ENCODE measurements around the gene LRRC75A. TPM values are rescaled to one million over a fixed set of nuclear protein-coding genes. Genes with fewer than 3 reads are reported as not detected.
A peak's percentile ranks its signal among the peaks of the same experiment; 100 is the strongest.

LRRC75A gene
- total RNA-seq, 1 donor from 2014 or later, result 0.23 TPM

DNA sequence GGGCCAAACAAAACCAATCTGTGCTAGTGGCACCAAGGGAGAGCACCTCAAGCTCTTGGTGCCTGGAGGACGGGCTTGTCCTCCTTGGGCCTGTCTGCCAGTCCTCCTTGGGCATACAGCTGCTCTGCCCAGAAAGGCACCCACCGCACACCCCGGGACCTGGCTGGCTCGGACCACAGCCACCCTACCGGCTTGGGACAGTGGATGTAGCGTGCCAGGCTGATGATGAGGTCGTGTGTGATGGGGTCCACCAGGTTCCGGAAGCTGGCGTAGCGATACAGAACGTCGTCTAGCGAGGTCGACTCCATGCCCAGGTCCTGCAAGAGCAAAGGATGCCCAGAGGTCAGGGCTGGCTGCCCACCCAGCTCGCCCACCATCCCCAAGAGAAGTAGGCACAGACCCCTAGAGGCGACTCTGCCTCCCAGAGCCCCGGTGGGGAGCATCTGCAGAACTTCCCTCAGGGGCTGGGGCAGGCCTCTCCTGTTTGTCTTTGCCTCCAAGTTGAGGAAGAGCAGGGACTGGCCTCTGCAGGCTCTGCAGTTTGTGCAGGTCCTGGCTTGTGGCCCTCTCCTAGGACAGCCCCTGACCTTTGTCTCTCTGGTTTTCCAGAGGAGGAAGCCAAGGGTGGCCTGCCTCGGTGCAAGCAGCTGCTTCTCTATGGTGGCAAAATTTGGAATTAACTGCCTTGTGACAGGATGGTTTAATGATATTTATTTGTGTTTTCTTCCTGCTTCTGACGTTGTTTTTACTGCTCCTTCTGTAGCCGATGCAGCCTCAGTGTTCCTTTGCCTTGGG lies 29.7 kb downstream of the LRRC75A start:
- no peak for DNase-seq (ENCODE audit: low read depth)
- TF ChIP-seq, protein P1, sequence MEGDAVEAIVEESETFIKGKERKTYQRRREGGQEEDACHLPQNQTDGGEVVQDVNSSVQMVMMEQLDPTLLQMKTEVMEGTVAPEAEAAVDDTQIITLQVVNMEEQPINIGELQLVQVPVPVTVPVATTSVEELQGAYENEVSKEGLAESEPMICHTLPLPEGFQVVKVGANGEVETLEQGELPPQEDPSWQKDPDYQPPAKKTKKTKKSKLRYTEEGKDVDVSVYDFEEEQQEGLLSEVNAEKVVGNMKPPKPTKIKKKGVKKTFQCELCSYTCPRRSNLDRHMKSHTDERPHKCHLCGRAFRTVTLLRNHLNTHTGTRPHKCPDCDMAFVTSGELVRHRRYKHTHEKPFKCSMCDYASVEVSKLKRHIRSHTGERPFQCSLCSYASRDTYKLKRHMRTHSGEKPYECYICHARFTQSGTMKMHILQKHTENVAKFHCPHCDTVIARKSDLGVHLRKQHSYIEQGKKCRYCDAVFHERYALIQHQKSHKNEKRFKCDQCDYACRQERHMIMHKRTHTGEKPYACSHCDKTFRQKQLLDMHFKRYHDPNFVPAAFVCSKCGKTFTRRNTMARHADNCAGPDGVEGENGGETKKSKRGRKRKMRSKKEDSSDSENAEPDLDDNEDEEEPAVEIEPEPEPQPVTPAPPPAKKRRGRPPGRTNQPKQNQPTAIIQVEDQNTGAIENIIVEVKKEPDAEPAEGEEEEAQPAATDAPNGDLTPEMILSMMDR (conservative IDR thresholded peaks at IDR 0.05; ENCODE audit: low read depth, low read length), result no peak
- H3K4me3 ChIP-seq (ENCODE audit: low read depth, low read length), result no peak overlapping the region

GRCh38 chr17:16461606-16461866 lies 30.5 kb downstream of the LRRC75A start:
- no peak overlapping the region for H3K4me3 ChIP-seq (ENCODE audit: low read depth, low read length)
- TF ChIP-seq, protein P1 (conservative IDR thresholded peaks at IDR 0.05; ENCODE audit: low read depth, low read length), result no peak
- DNase-seq (ENCODE audit: low read depth), result no peak

DNA sequence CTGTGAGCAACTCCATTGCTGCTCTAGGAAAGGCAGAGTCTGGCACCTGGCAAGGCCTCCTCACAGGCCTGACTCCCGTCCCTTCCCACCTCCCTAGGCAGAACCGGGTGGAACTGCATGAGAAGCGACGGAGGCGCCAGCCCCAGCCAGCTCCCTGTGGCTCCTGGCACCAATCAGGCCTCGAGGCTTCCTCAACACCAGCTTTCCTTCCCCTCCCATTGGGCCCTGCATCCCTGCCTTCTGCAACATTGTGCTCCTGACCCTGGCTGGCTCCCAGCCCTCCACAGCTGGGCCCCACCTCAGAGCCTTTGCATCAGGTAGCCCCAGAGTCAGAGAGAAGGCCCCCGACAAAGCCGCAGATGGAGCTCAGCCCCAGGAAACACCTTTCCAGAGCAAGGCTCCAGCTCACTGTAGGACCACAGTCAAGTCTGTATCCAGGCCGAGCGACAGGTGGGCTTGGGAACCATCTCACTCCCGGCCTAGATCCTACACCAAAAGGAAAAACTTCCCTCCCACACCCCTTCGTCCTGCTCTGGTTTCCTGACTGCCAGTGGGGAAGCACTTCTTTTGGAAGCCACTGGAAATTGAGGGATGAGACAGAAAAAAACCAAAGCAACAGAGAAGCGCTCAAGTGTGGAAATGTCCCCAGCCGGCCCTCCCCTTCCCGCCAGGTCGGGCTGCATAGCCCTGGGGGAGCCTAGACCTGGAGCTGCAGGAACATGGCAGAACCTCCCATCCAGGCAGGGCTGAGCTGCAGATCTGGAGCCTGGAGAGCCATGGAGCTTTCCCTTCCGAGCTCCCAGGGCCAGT lies 31.0 kb downstream of the LRRC75A start:
- H3K4me3 ChIP-seq (ENCODE audit: low read depth, low read length), result no peak overlapping the region

GRCh38 chr17:16459855-16460550 lies 32.0 kb downstream of the LRRC75A start:
- H3K4me3 ChIP-seq (ENCODE audit: low read depth, low read length), result no peak overlapping the region
- no peak for DNase-seq (ENCODE audit: low read depth)
- TF ChIP-seq, protein P1 (conservative IDR thresholded peaks at IDR 0.05; ENCODE audit: low read depth, low read length), result no peak

More for the DNA sequence above, 31.0 kb downstream of the LRRC75A start:
- no peak for DNase-seq (ENCODE audit: low read depth)
- TF ChIP-seq, protein P1 (conservative IDR thresholded peaks at IDR 0.05; ENCODE audit: low read depth, low read length), result no peak

DNA sequence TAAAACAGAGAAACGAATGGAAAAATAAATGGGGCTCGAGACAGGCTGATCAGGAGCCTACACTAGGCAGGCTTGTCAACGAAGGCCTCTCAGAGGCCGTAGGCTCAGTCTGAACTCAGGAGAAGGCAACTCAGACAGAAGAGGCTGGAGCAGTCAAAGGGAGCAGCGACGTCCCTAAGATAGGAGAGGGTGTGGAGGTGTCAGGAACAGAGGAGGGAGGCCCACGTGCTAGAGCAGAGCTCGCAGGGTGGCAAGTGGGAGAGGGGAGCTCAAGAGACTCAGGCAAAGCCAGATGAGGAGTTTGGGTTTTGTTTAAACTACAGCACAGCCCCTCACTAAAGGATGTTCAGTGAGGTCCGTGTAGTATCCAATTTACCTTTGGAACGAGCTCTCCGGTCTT lies 32.7 kb downstream of the LRRC75A start:
- TF ChIP-seq, protein P1 (conservative IDR thresholded peaks at IDR 0.05; ENCODE audit: low read depth, low read length), result no peak
- H3K4me3 ChIP-seq (ENCODE audit: low read depth, low read length), result no peak overlapping the region

GRCh38 chr17:16456742-16457316 lies 35.2 kb downstream of the LRRC75A start:
- TF ChIP-seq, protein P1 (conservative IDR thresholded peaks at IDR 0.05; ENCODE audit: low read depth, low read length), result peak; percentile 10
- H3K4me3 ChIP-seq (ENCODE audit: low read depth, low read length), result no peak overlapping the region
- no peak for DNase-seq (ENCODE audit: low read depth)

More for the DNA sequence above, 32.7 kb downstream of the LRRC75A start:
- DNase-seq (ENCODE audit: low read depth), result no peak
